ENCODE results near the gene COX5A. TPM values are rescaled to one million over a fixed set of nuclear protein-coding genes. Genes with fewer than 3 reads are reported as not detected.
A peak's percentile ranks its signal among the peaks of the same experiment; 100 is the strongest.

The COX5A gene
- total RNA-seq, 3 donors from 2014 or later: 55.6 to 73.8 (median 58.3) TPM

GRCh38 chr15:74959586-74959939 lies 21.7 kb upstream of the COX5A start:
- no peak for DNase-seq (ENCODE audit: low spot score in 2 of 2)
- peak overlapping the region; percentile 61 to 86 (median 70) for H3K4me3 ChIP-seq
- intact Hi-C loops (cut with DNase I; ENCODE audit: low total_unique reads): loop anchor here (10.0 kb wide), 1 partner anchor 185 kb away; no protein-coding TSS in a partner anchor
- peak overlapping the region in 1 of 2 donors; percentile 72 for H3K27ac ChIP-seq
- H3K27me3 ChIP-seq: no peaks in the 10 kb centered on the region
- H3K36me3 ChIP-seq: no peaks in the 10 kb centered on the region
- H3K9me3 ChIP-seq: no peaks in the 10 kb centered on the region
- H3K4me1 ChIP-seq: peaks cover 4 to 5% of the 10 kb centered on the region in 2 donors
- TF ChIP-seq POLR2AphosphoS5 (IDR thresholded peaks at IDR 0.05) (no peak), POLR2A (IDR thresholded peaks at IDR 0.05) (no peak), CTCF (IDR thresholded peaks at IDR 0.05) (no peak)

- Histone ChIP-seq H3K27me3 (no peaks in the 10 kb centered on the region), H3K4me1 (peaks cover 4 to 10% of the 10 kb centered on the region in 2 donors), H3K4me3 (peak overlapping the region; percentile 61 to 86 (median 70)), H3K36me3 (no peaks in the 10 kb centered on the region), H3K9me3 (no peaks in the 10 kb centered on the region), H3K27ac (peak overlapping the region; percentile 65 to 72)
- no peak for TF ChIP-seq POLR2AphosphoS5 (IDR thresholded peaks at IDR 0.05)
- no peak for TF ChIP-seq POLR2A (IDR thresholded peaks at IDR 0.05)
- TF ChIP-seq CTCF (IDR thresholded peaks at IDR 0.05): peak in 1 of 3 donors; percentile 1
- no peak for DNase-seq (ENCODE audit: low spot score in 2 of 2)
- intact Hi-C loops (cut with DNase I; ENCODE audit: low total_unique reads): loop anchor here (10.0 kb wide), 1 partner anchor 184 kb away; no protein-coding TSS in a partner anchor
Observed at GRCh38 chr15:74958908-74959585, 21.2 kb upstream of the COX5A start.

- peaks cover 4 to 10% of the 10 kb centered on the region in 2 donors for H3K4me1 ChIP-seq
- TF ChIP-seq POLR2A (IDR thresholded peaks at IDR 0.05): no peak
- TF ChIP-seq CTCF (IDR thresholded peaks at IDR 0.05): peak; percentile 44 to 64 (median 45)
- no peak for TF ChIP-seq POLR2AphosphoS5 (IDR thresholded peaks at IDR 0.05)
- intact Hi-C loops (cut with DNase I; ENCODE audit: low total_unique reads): loop anchor here (10.0 kb wide), 1 partner anchor 184 kb away; no protein-coding TSS in a partner anchor
Observed at GRCh38 chr15:74958320-74958907, 20.5 kb upstream of the COX5A start.

GRCh38 chr15:74957476-74958035 lies 19.7 kb upstream of the COX5A start:
- Histone ChIP-seq H3K4me3 (peak overlapping the region; percentile 61 to 86 (median 70)), H3K9me3 (no peaks in the 10 kb centered on the region), H3K36me3 (no peaks in the 10 kb centered on the region), H3K27ac (peak overlapping the region; percentile 73 to 90), H3K27me3 (no peaks in the 10 kb centered on the region), H3K4me1 (peaks cover 4 to 10% of the 10 kb centered on the region in 2 donors)
- DNase-seq (ENCODE audit: low spot score in 2 of 2): no peak
- intact Hi-C loops (cut with DNase I; ENCODE audit: low total_unique reads): loop anchor here (10.0 kb wide), 1 partner anchor 183 kb away; no protein-coding TSS in a partner anchor
- no peak for TF ChIP-seq CTCF (IDR thresholded peaks at IDR 0.05)
- TF ChIP-seq POLR2AphosphoS5 (IDR thresholded peaks at IDR 0.05): no peak
- no peak for TF ChIP-seq POLR2A (IDR thresholded peaks at IDR 0.05)

More at GRCh38 chr15:74958320-74958907, 20.5 kb upstream of the COX5A start:
- Histone ChIP-seq H3K27me3 (no peaks in the 10 kb centered on the region), H3K27ac (peak overlapping the region; percentile 65 to 72), H3K36me3 (no peaks in the 10 kb centered on the region), H3K9me3 (no peaks in the 10 kb centered on the region), H3K4me3 (peak overlapping the region; percentile 61 to 86 (median 70))
- peak; percentile 50 to 64 for DNase-seq (ENCODE audit: low spot score in 2 of 2)

All from breast epithelium (tissue), 4 donors.